NCI-H187 treated with DMSO at 0.1 percent for 48 hours (cell line): Measurements from ENCODE around the gene PLXNB3.
"Not testable (repeated sequence)": the region's sequence is repeated elsewhere in the genome, so short reads cannot be mapped to it uniquely, and the experiment has no call there.

Source experiments
- DNase-seq: peaks from one replicate; lab custom pipeline; 2025; lab: John Stamatoyannopoulos, UW

PLXNB3 gene

DNA sequence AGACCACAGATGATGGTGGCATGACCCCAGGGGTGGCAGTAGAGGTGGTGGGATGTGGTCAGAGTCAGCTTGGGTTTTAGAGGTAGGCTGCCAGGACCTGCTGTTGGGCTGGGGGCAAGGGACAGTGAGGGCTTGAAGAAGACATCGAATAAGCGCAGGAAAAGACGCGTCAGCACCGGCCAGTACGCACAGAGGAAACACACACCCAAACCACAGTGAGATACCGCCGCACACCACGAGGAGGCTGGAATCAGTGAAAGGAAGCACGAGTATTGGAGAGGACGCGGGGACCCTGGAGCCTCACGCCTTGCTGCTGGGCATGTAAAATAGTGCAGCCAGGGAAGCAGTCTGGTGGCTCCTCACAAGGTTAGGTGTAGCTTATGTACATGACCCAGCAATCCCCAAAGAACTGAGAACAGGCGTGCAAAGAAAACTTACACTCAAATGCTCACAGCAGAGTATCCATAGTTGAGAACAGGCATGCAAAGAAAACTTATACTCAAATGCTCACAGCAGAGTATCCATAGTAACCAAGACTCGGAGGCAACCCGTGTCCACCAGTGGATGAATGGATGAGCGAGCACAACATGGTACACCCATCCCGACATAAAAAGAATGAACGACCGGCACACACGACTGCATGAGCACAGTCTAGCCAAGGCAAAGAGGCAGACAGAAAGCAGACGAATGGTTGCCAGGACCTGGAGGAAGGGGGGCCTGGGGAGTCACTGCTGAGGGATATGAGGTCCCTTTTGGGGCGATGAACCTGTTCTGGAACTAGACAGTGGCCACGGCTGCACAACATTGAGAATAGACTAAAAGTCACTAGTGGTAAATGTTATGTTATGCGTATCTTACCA is 53.0 kb downstream of the PLXNB3 start:
- no peak for DNase-seq

DNA sequence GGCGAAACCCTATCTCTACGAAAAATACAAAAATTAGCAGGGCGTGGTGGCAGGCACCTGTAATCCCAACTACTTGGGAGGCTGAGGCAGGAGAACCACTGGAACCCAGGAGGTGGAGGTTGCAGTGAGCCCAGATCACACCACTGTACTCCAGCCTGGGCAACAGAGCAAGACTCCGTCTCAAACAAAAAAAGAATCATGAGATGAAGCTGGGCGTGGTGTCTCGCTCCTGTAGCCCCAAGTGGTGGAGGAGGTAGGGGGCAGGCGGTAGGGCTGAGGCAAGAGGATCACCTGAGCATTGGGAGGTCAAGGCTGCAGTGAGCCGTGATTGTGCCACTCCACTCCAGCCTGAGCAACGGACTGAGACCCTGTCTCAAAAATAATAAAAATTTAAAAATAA is 54.0 kb downstream of the PLXNB3 start:
- DNase-seq: not testable (repeated sequence)

DNA sequence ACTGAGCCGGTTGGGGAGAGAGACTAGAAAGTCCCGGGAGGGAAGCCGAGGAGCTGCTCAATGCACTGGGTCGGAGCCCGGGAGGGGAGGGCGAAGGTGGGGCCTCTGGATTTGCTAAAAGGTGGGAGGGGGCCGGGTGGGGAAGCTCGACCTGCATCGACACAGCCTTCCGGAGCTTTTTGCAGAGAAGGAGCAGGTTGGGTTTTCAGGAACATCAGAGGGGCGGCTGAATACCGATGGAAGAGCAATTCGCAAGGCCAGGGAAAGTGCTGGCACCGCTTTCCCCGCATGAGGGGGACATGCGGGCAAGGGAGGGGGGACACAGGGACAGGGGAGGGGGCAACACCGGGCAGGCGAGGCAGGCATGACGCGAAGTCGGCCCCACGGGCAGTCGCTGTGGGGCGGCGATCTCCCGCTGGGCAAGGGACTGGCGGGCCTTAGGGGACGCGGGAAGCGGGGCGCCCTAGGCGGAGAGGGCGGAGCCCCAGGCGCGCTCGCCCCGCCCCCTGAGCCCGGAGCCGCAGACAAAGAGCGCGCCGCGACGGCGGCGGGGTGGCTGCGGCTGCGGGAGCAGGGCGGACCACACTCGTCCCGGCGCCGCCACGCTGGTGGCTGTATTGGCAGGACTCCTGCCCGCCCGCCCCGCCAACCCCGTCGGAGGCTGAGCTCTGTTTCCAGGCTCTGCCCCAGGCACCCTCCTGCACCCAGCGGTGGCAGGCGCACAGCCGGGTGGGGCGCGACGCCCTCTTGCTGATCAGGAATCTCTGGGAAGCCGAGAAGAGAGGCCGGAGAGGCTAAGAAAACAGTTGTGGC is 54.7 kb downstream of the PLXNB3 start:
- DNase-seq: no peak

DNA sequence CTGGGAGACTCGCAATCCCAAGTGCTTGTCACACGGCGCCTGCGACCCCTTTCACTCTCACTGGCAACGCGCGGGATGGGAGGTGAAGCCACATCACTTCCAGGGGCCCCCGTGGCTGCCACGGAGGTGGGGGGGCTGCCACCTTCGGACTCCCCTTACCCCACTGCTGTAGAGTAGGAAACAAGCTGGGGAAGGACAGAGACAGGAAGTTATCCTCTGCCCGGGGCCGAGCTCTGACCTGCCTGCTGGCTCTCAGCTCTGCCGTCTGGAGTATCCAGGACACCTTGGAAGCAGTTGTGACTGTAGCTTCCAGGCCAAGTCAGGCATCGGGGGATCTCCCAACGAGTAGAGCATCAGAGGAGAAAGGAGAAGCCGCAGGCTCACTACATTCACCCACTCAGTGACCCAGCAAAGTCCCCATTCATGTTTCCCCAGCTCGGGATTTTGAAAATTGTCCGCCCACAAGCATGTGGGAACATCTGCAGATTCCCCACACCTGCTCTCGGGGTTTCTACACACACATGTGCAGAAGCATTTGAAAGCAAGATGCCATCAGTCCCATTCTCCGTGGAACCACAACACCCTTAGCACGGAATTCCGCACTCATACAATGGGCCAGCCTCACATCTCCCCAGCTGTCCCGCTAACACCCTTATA is 55.5 kb downstream of the PLXNB3 start:
- no peak for DNase-seq

DNA sequence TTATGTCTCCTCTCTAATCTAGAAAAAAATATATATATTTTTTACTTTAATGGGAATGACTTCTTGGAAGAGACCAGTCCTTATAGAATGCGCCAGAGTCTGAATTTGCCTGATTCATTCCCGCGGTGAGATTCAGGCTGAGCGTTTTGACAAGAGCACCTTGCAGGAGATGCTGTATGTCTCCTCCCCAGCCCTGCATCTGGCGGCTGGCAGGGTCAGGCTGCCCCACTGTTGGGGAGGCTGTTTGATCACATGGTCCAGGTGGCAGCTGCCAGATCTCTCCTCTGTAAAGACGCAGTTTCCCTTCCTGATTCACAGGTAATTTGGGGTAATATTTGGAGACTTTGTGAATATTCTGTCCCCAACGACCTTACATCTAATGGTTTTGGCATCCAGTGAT is 56.6 kb downstream of the PLXNB3 start:
- DNase-seq: no peak

DNA sequence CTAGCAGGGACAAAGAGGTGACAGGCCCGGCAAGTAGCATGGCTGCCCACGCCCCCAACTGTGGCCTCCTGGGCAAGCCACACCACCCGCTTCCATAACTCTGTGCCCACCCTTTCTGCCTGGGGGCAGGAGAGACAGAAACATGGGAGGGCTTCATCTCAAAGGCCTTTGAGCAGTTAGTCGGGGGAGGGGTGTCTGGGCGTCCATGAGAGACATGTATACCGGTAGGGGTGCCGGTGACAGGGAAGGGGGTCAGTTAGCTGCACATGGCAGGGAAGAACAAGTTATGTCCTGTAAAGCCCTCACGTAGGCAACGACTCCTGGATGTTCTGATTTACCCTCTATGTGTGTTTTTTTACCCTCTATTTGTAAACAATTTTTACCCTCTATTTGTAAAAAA is 57.0 kb downstream of the PLXNB3 start:
- DNase-seq: no peak

DNA sequence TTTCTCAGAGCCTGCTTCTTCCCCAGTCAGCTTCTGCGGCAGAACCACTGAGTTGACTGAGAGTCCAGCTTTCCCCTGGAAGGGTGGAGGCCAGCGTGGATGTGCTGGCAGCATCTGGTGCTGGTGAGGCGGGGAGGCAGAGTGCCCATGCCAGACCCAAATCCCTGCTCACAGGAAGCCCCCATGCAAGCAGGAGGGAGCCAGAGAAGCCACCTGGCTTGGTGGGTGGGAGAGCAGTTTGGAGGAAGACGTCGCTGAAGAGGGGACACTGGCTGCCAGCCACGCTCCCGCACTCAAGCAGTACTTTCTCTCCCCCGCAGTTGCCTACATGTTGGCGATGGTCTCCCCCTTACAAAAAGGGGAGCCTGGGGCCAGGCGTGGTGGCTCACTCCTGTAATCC is 60.3 kb downstream of the PLXNB3 start:
- no peak for DNase-seq

DNA sequence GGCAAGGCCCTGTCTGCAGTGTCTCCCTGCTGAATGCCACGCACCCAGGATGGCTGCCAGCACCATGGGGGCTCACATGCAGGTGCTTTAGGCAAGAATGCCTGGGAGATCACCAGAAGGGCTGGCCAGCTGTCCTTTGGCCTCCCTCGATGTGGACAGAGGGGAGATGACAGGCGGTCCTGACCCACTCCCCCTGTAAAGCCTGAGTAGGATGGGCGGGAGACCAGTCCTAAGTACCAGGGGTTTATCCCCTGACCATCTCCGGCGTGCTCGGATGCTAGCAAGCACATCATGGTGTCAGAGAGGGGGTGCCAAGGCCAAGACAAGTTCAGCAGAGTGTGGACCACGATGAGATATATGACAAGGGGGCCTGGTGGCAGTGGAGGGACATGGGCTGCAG is 61.0 kb downstream of the PLXNB3 start:
- DNase-seq: no peak
